HCT116 (cell line): ENCODE data around the gene GMDS. TPM values are rescaled to one million over a fixed set of nuclear protein-coding genes. Genes with fewer than 3 reads are reported as not detected.

Experiments
- ATAC-seq: fragments of 200-7000 bp; cut with Tn5 transposase; 2 replicates; pipeline ENCODE4 v1.9.1; 2020; ENCODE audit warnings: mild to moderate bottlenecking, moderate library complexity
- BruUV-seq: library from RNA; stranded (reverse); fragments of 400-500 nt; replicated peaks from 2 replicates; lab custom pipeline; 2021; lab: Mats Ljungman, UMichigan
- CTCF ChIA-PET: fragments of 300-600 bp; sonication (Branson Sonifier 250); formaldehyde crosslinking; loops from one replicate; lab custom pipeline; 2021; ENCODE audit warnings: antibody characterized with exemption; lab: Charles Lee
- POLR2A ChIA-PET: fragments of 300-600, 350-600 bp; sonication (Branson Sonifier 250); formaldehyde crosslinking; loops from one replicate; lab custom pipeline; 2021; ENCODE audit warnings: antibody characterized with exemption; lab: Charles Lee
- RAD21 ChIA-PET, 2 experiments: fragments of 300-600 bp; sonication (Branson Sonifier 250); formaldehyde crosslinking; loops; one replicate each; lab custom pipeline; 2023; ENCODE audit warnings: low total read pairs in 2 of 2; ENCODE audit not compliant: uncharacterized antibody in 2 of 2, unreplicated experiment in 2 of 2, low non-redundant PET in 1 of 2; lab: Charles Lee
- DNase-seq: peaks from one replicate; pipeline ENCODE4 v3.0.0-alpha.2; 2010; ENCODE audit warnings: low read depth, low spot score
- H2AFZ ChIP-seq: fragments of 200-600 bp; shearing (Covaris generic), sonication (generic); 2 replicates; pipeline ENCODE4 v1.6.1; 2017; ENCODE audit warnings: low read depth, mixed run types, mixed read lengths, antibody characterized with exemption, low read length; ENCODE audit not compliant: poor library complexity, severe bottlenecking
- H3K27ac ChIP-seq: 2 replicates; pipeline ENCODE4 v1.5.1; 2012; ENCODE audit warnings: low read depth, low read length
- H3K27me3 ChIP-seq: fragments of 200-600 bp; sonication (generic); 2 replicates; pipeline ENCODE4 v1.6.1; 2016; ENCODE audit warnings: mixed run types, low read length, mixed read lengths; ENCODE audit not compliant: insufficient read depth
- H3K36me3 ChIP-seq, 2 experiments: fragments of 200-500 bp in 1 of 2; fragments of 200-600 bp in 1 of 2; sonication (Bioruptor generic) in 1 of 2; sonication (generic) in 1 of 2; 2 replicates each; pipeline versions ENCODE4 v1.5.1 to v1.6.1; 2014 to 2016; ENCODE audit warnings: low read length in 2 of 2, inconsistent platforms in 1 of 2, mixed read lengths in 1 of 2, mixed run types in 1 of 2; ENCODE audit not compliant: insufficient read depth in 2 of 2, control insufficient read depth in 1 of 2
- H3K4me1 ChIP-seq, 2 experiments: fragments of 200-600 bp in 1 of 2; sonication (generic) in 1 of 2; 2 replicates each; pipeline versions ENCODE4 v1.5.1 to v1.6.1; 2012 to 2017; ENCODE audit warnings: low read length in 2 of 2, inconsistent platforms in 1 of 2, mild to moderate bottlenecking in 1 of 2, mixed read lengths in 1 of 2, mixed run types in 1 of 2, moderate library complexity in 1 of 2; ENCODE audit not compliant: insufficient read depth in 2 of 2, control insufficient read depth in 1 of 2
- H3K4me2 ChIP-seq: fragments of 200-600 bp; sonication (generic); 2 replicates; pipeline ENCODE4 v1.6.1; 2017; ENCODE audit warnings: mixed run types, low read length, mixed read lengths
- H3K4me3 ChIP-seq, 2 experiments: fragments of 200-600 bp in 1 of 2; sonication (generic) in 1 of 2; replicated peaks in 1 of 2; 2 replicates each; pipeline ENCODE4 v1.5.1; 2011 to 2016; ENCODE audit warnings: low read length in 2 of 2, control low read depth in 1 of 2, low read depth in 1 of 2, mild to moderate bottlenecking in 1 of 2, mixed read lengths in 1 of 2, mixed run types in 1 of 2
- H3K79me2 ChIP-seq: fragments of 200-600 bp; sonication (generic); 2 replicates; pipeline ENCODE4 v1.6.1; 2017; ENCODE audit warnings: mild to moderate bottlenecking, mixed run types, low read length, moderate library complexity, mixed read lengths; ENCODE audit not compliant: insufficient read depth
- H3K9ac ChIP-seq: fragments of 200-600 bp; sonication (generic); 2 replicates; pipeline ENCODE4 v1.6.1; 2016; ENCODE audit warnings: low read length, mixed read lengths
- H3K9me2 ChIP-seq: fragments of 200-600 bp; sonication (generic), shearing (Covaris generic); 2 replicates; pipeline ENCODE4 v1.6.1; 2017; ENCODE audit warnings: mixed run types, mild to moderate bottlenecking, moderate library complexity; ENCODE audit not compliant: insufficient read depth
- H3K9me3 ChIP-seq, 2 experiments: fragments of 200-500 bp in 1 of 2; fragments of 200-600 bp in 1 of 2; sonication (Bioruptor generic) in 1 of 2; sonication (generic) in 1 of 2; 2 replicates each; pipeline ENCODE4 v1.6.1; 2014 to 2017; ENCODE audit warnings: low read length in 2 of 2, mixed read lengths in 2 of 2, inconsistent platforms in 1 of 2, low read depth in 1 of 2, mild to moderate bottlenecking in 1 of 2, mixed run types in 1 of 2, moderate library complexity in 1 of 2; ENCODE audit not compliant: control insufficient read depth in 1 of 2, insufficient read depth in 1 of 2
- H4K20me1 ChIP-seq: fragments of 200-600 bp; sonication (generic), shearing (Covaris generic); 2 replicates; pipeline ENCODE4 v1.6.1; 2017; ENCODE audit warnings: mixed run types, mild to moderate bottlenecking, moderate library complexity; ENCODE audit not compliant: insufficient read depth
- ATF3 ChIP-seq: IDR thresholded peaks from 2 replicates; pipeline ENCODE4 v1.6.1; 2012
- CBX3 ChIP-seq: IDR thresholded peaks from 2 replicates; pipeline ENCODE4 v1.6.1; 2012; ENCODE audit warnings: low read depth
- CEBPB ChIP-seq: IDR thresholded peaks from 2 replicates; pipeline ENCODE4 v1.6.1; 2012; ENCODE audit warnings: low read depth
- CTCF ChIP-seq, 3 experiments: fragments of 200-600 bp in 1 of 3; sonication (generic) in 1 of 3; IDR thresholded peaks in 2 of 3; conservative IDR thresholded peaks in 1 of 3; 2 replicates each; pipeline ENCODE4 v1.5.1; 2012 to 2017; ENCODE audit warnings: low read depth in 2 of 3, low read length in 2 of 3, antibody characterized with exemption in 1 of 3, borderline replicate concordance in 1 of 3, control low read depth in 1 of 3, mild to moderate bottlenecking in 1 of 3, mixed read lengths in 1 of 3, mixed run types in 1 of 3, moderate library complexity in 1 of 3; ENCODE audit not compliant: insufficient read depth in 1 of 3
- EGR1 ChIP-seq: IDR thresholded peaks from 2 replicates; pipeline ENCODE4 v1.6.1; 2012; ENCODE audit warnings: low read depth
- ELF1 ChIP-seq: IDR thresholded peaks from 2 replicates; pipeline ENCODE4 v1.6.1; 2012; ENCODE audit warnings: low read depth, borderline replicate concordance
- EZH2phosphoT487 ChIP-seq: fragments of 200-600 bp; IDR thresholded peaks from 2 replicates; pipeline ENCODE4 v1.6.1; 2018; ENCODE audit warnings: antibody characterized with exemption, borderline replicate concordance
- FOSL1 ChIP-seq: IDR thresholded peaks from 2 replicates; pipeline ENCODE4 v1.6.1; 2012; ENCODE audit warnings: low read depth
- MAX ChIP-seq: IDR thresholded peaks from 2 replicates; pipeline ENCODE4 v1.6.1; 2012
- POLR2AphosphoS5 ChIP-seq: IDR thresholded peaks from 2 replicates; pipeline ENCODE4 v1.6.1; 2011; ENCODE audit warnings: mild to moderate bottlenecking, low read depth, low read length, moderate library complexity
- RAD21 ChIP-seq: IDR thresholded peaks from 2 replicates; pipeline ENCODE4 v1.6.1; 2012; ENCODE audit warnings: low read depth, mild to moderate bottlenecking
- REST ChIP-seq: IDR thresholded peaks from 2 replicates; pipeline ENCODE4 v1.6.1; 2012; ENCODE audit warnings: low read depth
- SIN3A ChIP-seq: IDR thresholded peaks from 2 replicates; pipeline ENCODE4 v1.6.1; 2012; ENCODE audit warnings: low read depth
- SP1 ChIP-seq: IDR thresholded peaks from 2 replicates; pipeline ENCODE4 v1.6.1; 2012; ENCODE audit warnings: low read depth
- SRF ChIP-seq: IDR thresholded peaks from 2 replicates; pipeline ENCODE4 v1.6.1; 2012; ENCODE audit warnings: low read depth
- TCF7L2 ChIP-seq: IDR thresholded peaks from 2 replicates; pipeline ENCODE4 v1.7.0; 2011; ENCODE audit warnings: borderline replicate concordance, inconsistent platforms; ENCODE audit not compliant: insufficient read depth, insufficient read length; ENCODE audit errors: extremely low read depth
- ZBTB33 ChIP-seq: IDR thresholded peaks from 2 replicates; pipeline ENCODE4 v1.6.1; 2011; ENCODE audit warnings: mild to moderate bottlenecking, low read length, moderate library complexity; ENCODE audit not compliant: insufficient replicate concordance; ENCODE audit errors: extremely low read depth
- ZFX ChIP-seq: fragments of 450-650 bp; IDR thresholded peaks from 2 replicates; pipeline ENCODE4 v1.6.1; 2017
- ZNF274 ChIP-seq: fragments of 200-500 bp; sonication (Bioruptor generic); IDR thresholded peaks from 2 replicates; pipeline ENCODE4 v1.6.1; 2014; ENCODE audit warnings: mild to moderate bottlenecking, low read depth, low read length, inconsistent platforms
- intact Hi-C: fragments of 100-400 bp; cut with micrococcal nuclease; formaldehyde crosslinking; loops from 2 replicates; pipeline ENCODE4 v1.10.0; 2022
- total RNA-seq: library from RNA; stranded (reverse); gene quantifications from one replicate; pipeline ENCODE4 v1.2.1, GENCODE V29; 2021; ENCODE audit not compliant: unreplicated experiment

The GMDS gene
- total RNA-seq, 1 experiment from 2014 or later: 34.4 TPM

GRCh38 chr6:1580109-1580508 lies 665.3 kb downstream of the GMDS start:
- Histone ChIP-seq H3K27me3 (no peaks in the 10 kb centered on the region), H3K4me1 (no peaks in the 10 kb centered on the region), H3K36me3 (no peaks in the 10 kb centered on the region), H2AFZ (no peak overlapping the region), H3K4me3 (no peak overlapping the region), H3K27ac (no peak overlapping the region), H3K9me3 (no peaks in the 10 kb centered on the region), H3K9ac (no peak overlapping the region), H3K4me2 (no peak overlapping the region), H3K79me2 (no peaks in the 10 kb centered on the region), H3K9me2 (no peaks in the 10 kb centered on the region), H4K20me1 (no peaks in the 10 kb centered on the region)
- TF ChIP-seq TCF7L2: no peak
- no peak for TF ChIP-seq EZH2phosphoT487
- TF ChIP-seq MAX: no peak
- TF ChIP-seq POLR2AphosphoS5: no peak
- no peak for TF ChIP-seq ATF3
- TF ChIP-seq CBX3: no peak
- TF ChIP-seq REST: no peak
- no peak for TF ChIP-seq ZBTB33
- no peak for TF ChIP-seq EGR1
- no peak for TF ChIP-seq ELF1
- no peak for TF ChIP-seq SRF
- no peak for TF ChIP-seq FOSL1
- TF ChIP-seq CEBPB: no peak
- no peak for TF ChIP-seq SP1
- no peak for TF ChIP-seq ZNF274
- no peak for TF ChIP-seq ZFX
- TF ChIP-seq RAD21: no peak
- TF ChIP-seq SIN3A: no peak
- no peak for TF ChIP-seq CTCF (IDR thresholded peaks at IDR 0.05 in 2 of 3, conservative IDR thresholded peaks at IDR 0.05 in 1 of 3; ENCODE audit: borderline replicate concordance in 1 of 3, insufficient read depth in 1 of 3, low read depth in 2 of 3, low read length in 2 of 3)
- ATAC-seq (no peak), DNase-seq (no peak)
- intact Hi-C loops: no loop called here
- POLR2A ChIA-PET: no interaction called here
- RAD21 ChIA-PET: no interaction called here
- BruUV-seq: no TSS peak
- CTCF ChIA-PET: no interaction called here
